AG04449 (cell line): ENCODE measurements around the gene ELK4.

Experiments
- CTCF ChIA-PET: fragments of 350-600 bp; formaldehyde crosslinking; extraction: SDS; loops from one replicate; lab custom pipeline; 2021; ENCODE audit warnings: antibody characterized with exemption; lab: Yijun Ruan, JAX
- POLR2A ChIA-PET: fragments of 400-600, 350-600 bp; formaldehyde crosslinking; extraction: SDS; loops from one replicate; lab custom pipeline; 2020; ENCODE audit warnings: antibody characterized with exemption, inconsistent platforms; lab: Yijun Ruan, JAX
- DNase-seq: peaks from one replicate; pipeline ENCODE4 v3.0.0-alpha.2; 2010; ENCODE audit warnings: low read depth, low spot score
- H3K4me3 ChIP-seq: 2 replicates; pipeline ENCODE4 v1.5.1; 2011; ENCODE audit warnings: low read depth, mild to moderate bottlenecking, control low read depth, low read length
- CTCF ChIP-seq: IDR thresholded peaks from one replicate; pipeline ENCODE4 v1.5.1; 2011; ENCODE audit warnings: mild to moderate bottlenecking, moderate library complexity, low read length, control low read depth, inconsistent platforms; ENCODE audit not compliant: insufficient read depth; ENCODE audit errors: missing control alignments

ELK4 gene

GRCh38 chr1:205676597-205676996, 44.8 kb upstream of the ELK4 start:
- no peak overlapping the region for H3K4me3 ChIP-seq
- no peak for DNase-seq
- no peak for TF ChIP-seq CTCF
- CTCF ChIA-PET = interaction anchor here (1.0 to 6.5 kb wide), 4 partner anchors 18 to 88 kb away, joined by 3 to 87 read pairs (median 36); no protein-coding TSS in a partner anchor
- POLR2A ChIA-PET = no interaction called here

GRCh38 chr1:205676002-205676401, 44.2 kb upstream of the ELK4 start:
- POLR2A ChIA-PET = no interaction called here
- TF ChIP-seq CTCF = no peak
- no peak for DNase-seq
- no peak overlapping the region for H3K4me3 ChIP-seq
- CTCF ChIA-PET = interaction anchor here (1.0 to 6.5 kb wide), 4 partner anchors 18 to 87 kb away, joined by 3 to 68 read pairs (median 6); no protein-coding TSS in a partner anchor

GRCh38 chr1:205675247-205675646, 43.4 kb upstream of the ELK4 start:
- ChIA-PET CTCF (interaction anchor here (0.9 to 2.2 kb wide), 2 partner anchors 14 to 17 kb away, joined by 3 to 10 read pairs; no protein-coding TSS in a partner anchor), POLR2A (interaction anchor here (0.7 kb wide), 1 partner anchor 97 kb away, joined by 4 read pairs; no protein-coding TSS in a partner anchor)
- no peak for TF ChIP-seq CTCF
- H3K4me3 ChIP-seq = no peak overlapping the region
- no peak for DNase-seq

GRCh38 chr1:205672970-205673369, 41.2 kb upstream of the ELK4 start:
- CTCF ChIA-PET = interaction anchor here (1.0 to 8.9 kb wide), 3 partner anchors 15 to 304 kb away, joined by 3 to 110 read pairs (median 11); no protein-coding TSS in a partner anchor
- DNase-seq = no peak
- POLR2A ChIA-PET = no interaction called here
- H3K4me3 ChIP-seq = no peak overlapping the region
- no peak for TF ChIP-seq CTCF

- DNase-seq = no peak
- ChIA-PET CTCF (interaction anchor here (1.0 to 8.9 kb wide), 3 partner anchors 14 to 305 kb away, joined by 3 to 110 read pairs (median 11); no protein-coding TSS in a partner anchor), POLR2A (no interaction called here)
- H3K4me3 ChIP-seq = no peak overlapping the region
- no peak for TF ChIP-seq CTCF
These were observed 40.6 kb upstream of the ELK4 start for GRCh38 chr1:205672395-205672889.

GRCh38 chr1:205670611-205671430, 39.0 kb upstream of the ELK4 start:
- TF ChIP-seq CTCF = no peak
- H3K4me3 ChIP-seq = no peak overlapping the region
- POLR2A ChIA-PET = no interaction called here
- no peak for DNase-seq
- CTCF ChIA-PET = interaction anchor here (1.2 to 8.9 kb wide), 5 partner anchors 9 to 306 kb away, joined by 3 to 110 read pairs (median 4); no protein-coding TSS in a partner anchor
